ENCODE measurements around the gene CTXND1. TPM values are rescaled to one million over a fixed set of nuclear protein-coding genes. Genes with fewer than 3 reads are reported as not detected.

CTXND1 gene
- total RNA-seq, 1 experiment from 2014 or later = not detected

- no peak overlapping the region for H3K4me3 Mint-ChIP-seq
These were observed 65.4 kb downstream of the CTXND1 start for GRCh38 chr15:80186597-80186996.

More at GRCh38 chr15:80186597-80186996, 65.4 kb downstream of the CTXND1 start:
- H4K8ac ChIP-seq (replicated peaks; ENCODE audit: insufficient read length, low read depth, low read length) = no peak overlapping the region
- H4K5ac ChIP-seq (ENCODE audit: insufficient read length, low read depth, low read length) = no peak overlapping the region
- H2BK12ac ChIP-seq (ENCODE audit: insufficient read length, low read depth, low read length) = no peak overlapping the region
- H2AK5ac ChIP-seq (ENCODE audit: insufficient read length, low read length) = no peak overlapping the region
- Mint-ChIP-seq H3K9me3 (no peaks in the 10 kb centered on the region), H3K4me1 (peaks cover 14% of the 10 kb centered on the region in 2 experiments), H3K27ac (no peak overlapping the region), H3K36me3 (ENCODE audit: insufficient read depth in 1 of 3, low read depth in 3 of 3) (peaks cover 13 to 23% (median 16%) of the 10 kb centered on the region in 3 experiments; a peak in 5 of 7 replicates), H3K27me3 (ENCODE audit: low read depth) (no peaks in the 10 kb centered on the region)
- H2BK15ac ChIP-seq (ENCODE audit: low read depth, low read length) = no peak overlapping the region
- no peak overlapping the region for H3K4ac ChIP-seq (ENCODE audit: low read depth, low read length)
- no peaks in the 10 kb centered on the region for H3K79me1 ChIP-seq (ENCODE audit: insufficient read depth, low read depth, low read length, poor library complexity, severe bottlenecking)
- H4K20me1 ChIP-seq (ENCODE audit: control insufficient read depth, insufficient read depth, insufficient read length) = no peaks in the 10 kb centered on the region
- H2AFZ ChIP-seq (ENCODE audit: low read length) = no peak overlapping the region
- H3K27ac ChIP-seq (ENCODE audit: insufficient read length, low read depth, low read length) = no peak overlapping the region
- no peaks in the 10 kb centered on the region for H3K23me2 ChIP-seq (ENCODE audit: insufficient read length, low read depth, low read length, poor library complexity, severe bottlenecking)
- no peak overlapping the region for H3K23ac ChIP-seq (ENCODE audit: insufficient read length, low read depth, low read length)
- no peaks in the 10 kb centered on the region for H3K4me1 ChIP-seq (ENCODE audit: insufficient read depth, low read length)
- H2BK120ac ChIP-seq (ENCODE audit: low read depth, low read length, poor library complexity, severe bottlenecking) = no peak overlapping the region
- TF ChIP-seq, protein P1, sequence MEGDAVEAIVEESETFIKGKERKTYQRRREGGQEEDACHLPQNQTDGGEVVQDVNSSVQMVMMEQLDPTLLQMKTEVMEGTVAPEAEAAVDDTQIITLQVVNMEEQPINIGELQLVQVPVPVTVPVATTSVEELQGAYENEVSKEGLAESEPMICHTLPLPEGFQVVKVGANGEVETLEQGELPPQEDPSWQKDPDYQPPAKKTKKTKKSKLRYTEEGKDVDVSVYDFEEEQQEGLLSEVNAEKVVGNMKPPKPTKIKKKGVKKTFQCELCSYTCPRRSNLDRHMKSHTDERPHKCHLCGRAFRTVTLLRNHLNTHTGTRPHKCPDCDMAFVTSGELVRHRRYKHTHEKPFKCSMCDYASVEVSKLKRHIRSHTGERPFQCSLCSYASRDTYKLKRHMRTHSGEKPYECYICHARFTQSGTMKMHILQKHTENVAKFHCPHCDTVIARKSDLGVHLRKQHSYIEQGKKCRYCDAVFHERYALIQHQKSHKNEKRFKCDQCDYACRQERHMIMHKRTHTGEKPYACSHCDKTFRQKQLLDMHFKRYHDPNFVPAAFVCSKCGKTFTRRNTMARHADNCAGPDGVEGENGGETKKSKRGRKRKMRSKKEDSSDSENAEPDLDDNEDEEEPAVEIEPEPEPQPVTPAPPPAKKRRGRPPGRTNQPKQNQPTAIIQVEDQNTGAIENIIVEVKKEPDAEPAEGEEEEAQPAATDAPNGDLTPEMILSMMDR (conservative IDR thresholded peaks at IDR 0.05) = no peak
- H3K18ac ChIP-seq (ENCODE audit: insufficient read length, low read depth, low read length) = no peak overlapping the region
- no CpG with 5 or more reads among the region's 1 CpG for WGBS (ENCODE audit: extremely low coverage, insufficient read length, low lambda C conversion rate)
- H3T11ph ChIP-seq (ENCODE audit: low read length) = no peak overlapping the region
- no peak overlapping the region for H3K4me2 ChIP-seq (ENCODE audit: insufficient read depth, insufficient read length, low read length)
- H3K27me3 ChIP-seq (ENCODE audit: insufficient read depth, low read length) = no peaks in the 10 kb centered on the region
- H3K9me3 ChIP-seq (ENCODE audit: control insufficient read depth, low read depth, low read length) = no peaks in the 10 kb centered on the region
- H3K9ac ChIP-seq (ENCODE audit: extremely low read depth, insufficient read length, low read length) = no peak overlapping the region
- H3K14ac ChIP-seq (ENCODE audit: insufficient read depth, low read length) = no peak overlapping the region
- no peaks in the 10 kb centered on the region for H3K79me2 ChIP-seq (ENCODE audit: insufficient read depth, low read length)
- DNase-seq = no peak
- H3K56ac ChIP-seq (ENCODE audit: insufficient read length, low read depth, low read length) = no peak overlapping the region
- H4K91ac ChIP-seq (ENCODE audit: insufficient read length, low read depth, low read length) = no peak overlapping the region
- no peak overlapping the region for H2BK5ac ChIP-seq (ENCODE audit: insufficient read length, low read length)
- H2BK20ac ChIP-seq (ENCODE audit: low read depth, low read length, poor library complexity, severe bottlenecking) = no peak overlapping the region
